NK-92 (cell line): Measurements from ENCODE around the gene LCT.
"Not testable (repeated sequence)": the region's sequence is repeated elsewhere in the genome, so short reads cannot be mapped to it uniquely, and the experiment has no call there.

Experiments used
- DNase-seq: peaks from one replicate; lab custom pipeline; 2025; ENCODE audit not compliant: unreplicated experiment; lab: John Stamatoyannopoulos, UW

Gene LCT

DNA sequence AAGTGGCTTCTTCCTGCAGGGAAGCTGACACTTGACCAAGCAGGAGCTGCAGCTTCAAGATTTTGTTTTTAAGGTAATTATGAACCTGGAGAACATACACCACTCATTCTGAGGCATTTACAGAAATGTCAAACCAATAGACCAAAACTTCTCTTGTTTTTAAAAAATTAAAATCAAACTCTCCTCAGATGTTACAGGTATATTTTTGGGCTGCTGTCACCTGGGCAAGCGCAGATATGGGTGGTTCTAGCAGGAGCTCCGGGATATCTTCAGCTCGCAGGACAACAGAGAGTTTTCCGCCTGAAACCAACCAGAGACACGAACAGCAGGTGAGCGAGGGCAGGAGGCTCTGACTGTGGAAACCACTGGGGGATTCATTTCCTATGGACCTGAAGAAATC lies 4.1 kb downstream of the LCT start:
- DNase-seq, result no peak

DNA sequence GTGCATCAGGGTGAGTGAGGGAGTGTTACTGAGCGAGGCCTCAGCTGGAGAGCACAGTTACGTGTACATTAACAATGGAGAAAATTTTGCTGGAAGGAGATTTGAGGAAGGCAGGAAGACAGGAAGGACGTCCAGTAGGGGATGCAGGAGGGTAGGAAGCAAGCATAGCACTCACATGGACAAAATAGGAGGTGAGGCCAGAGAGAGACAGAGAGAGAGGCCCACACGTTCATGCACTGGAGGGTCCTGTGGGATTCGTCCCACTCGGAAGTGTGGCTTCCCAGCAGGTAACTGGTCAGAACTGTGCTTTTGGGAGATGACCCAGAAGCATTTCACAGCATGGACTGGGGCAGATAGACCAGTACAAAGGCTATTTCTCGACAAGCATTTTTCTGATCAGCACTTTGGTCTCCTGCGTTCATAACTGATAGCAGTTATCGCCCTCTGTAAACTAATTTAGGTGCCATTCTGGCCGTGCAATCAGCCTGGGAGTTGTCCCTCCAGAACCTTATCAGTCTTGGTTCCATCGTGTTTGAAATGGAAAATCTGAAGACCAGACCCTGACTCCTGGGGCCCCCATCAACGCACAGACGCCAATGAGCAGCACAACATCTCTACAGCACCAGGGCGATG lies 5.7 kb downstream of the LCT start:
- DNase-seq, result no peak

DNA sequence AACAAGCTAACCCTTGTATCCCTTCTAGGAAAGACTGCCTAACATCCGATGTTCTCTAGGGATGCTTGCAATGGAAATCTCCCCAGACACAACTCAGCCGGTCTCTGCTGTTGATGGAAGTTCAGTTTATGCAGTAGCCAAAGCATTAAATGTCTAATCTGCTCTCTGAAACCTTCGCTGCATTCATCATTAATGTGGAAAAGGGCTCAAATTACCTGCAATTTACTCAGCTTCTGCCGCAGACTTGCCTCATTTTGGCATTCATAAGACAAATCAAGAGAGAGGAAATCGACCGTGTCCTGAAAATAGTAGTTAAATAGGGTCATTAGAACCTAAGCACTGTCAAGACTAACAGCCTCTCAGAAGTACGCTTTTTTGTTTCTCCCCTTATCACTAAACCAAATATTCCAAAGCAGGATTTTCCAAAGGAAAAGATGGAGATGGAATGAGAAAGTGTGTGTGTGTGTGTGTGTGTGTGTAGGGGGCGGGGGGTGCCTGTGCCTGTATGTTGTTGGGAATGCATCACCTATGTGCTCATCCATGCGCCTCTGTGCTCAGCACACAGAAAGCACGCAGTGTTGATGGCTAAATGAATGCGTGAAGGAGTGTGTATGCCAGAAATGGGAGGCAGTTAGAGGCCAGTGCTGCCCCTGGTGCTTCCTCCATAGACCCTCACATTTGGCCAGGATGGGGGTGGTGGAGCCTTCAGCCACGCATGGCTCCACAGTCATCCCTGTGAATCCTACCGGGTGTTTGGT lies 7.4 kb downstream of the LCT start:
- no peak for DNase-seq

DNA sequence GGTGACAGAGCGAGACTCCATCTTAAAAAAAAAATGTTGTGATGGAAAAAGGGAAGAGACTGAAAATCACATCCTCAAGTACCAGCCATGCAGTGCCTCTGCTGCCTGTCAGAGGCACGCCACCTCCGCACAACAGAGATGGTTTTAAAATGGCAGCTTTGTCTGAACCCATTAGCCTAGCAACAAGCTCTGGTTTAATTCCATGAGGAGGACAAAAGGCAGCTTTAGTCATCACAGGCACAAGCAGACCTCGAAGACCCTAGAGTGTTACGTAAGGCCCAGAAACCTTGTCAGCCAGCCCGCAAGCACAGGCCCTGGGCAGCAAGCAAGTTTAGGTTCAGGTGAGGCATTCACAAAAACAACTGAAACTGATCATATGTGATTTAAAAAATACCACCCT lies 10.4 kb downstream of the LCT start:
- no peak for DNase-seq

DNA sequence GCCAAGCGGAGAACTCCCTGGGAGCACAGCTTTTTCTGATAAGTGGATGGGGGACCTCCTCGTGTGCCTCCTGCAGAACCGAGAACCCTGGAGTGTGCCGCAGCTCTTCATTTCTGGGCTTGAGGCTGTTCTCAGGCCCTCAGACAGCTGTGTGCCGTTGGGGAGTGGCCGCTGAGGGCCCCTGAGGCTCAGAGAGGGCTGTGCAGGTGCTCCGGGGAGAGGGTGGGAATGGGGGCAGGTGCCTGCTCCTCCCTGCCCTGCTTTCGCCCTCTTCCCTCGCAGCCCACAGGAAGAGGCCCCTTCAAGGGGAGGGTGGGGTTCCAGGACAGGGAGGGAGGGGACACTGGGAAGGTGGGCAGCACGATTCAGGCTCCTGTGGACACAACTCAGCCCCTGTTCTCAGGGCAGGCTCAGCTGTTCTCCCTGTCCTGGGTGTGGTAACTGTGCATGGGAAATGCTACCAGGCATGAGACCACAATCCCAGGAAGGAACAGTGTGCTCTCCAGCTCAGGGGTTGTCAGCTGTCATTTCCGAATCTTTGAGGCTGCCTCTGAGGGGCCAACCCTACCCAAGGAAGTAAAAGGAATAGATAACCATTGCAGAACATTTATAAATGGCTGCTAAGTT lies 11.3 kb downstream of the LCT start:
- no peak for DNase-seq

DNA sequence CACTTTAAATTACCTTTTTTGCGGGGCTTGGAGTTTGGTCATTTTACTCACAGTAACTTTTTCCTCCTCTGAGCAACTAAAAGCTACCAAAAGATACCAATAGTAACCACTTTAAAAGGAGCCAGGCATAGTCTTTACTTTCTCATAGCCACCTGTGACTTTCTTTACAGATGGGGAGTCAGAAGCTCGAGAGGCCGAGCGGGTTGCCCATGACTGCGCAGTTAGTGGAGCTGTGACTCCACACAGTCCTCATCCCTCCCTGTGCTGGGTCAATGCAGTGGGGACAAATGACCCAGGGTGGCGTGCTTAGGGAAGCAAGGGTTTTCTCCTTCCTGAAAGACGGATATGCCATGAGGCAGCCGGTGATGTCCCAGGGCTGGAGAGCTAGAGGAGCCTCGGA lies 11.9 kb downstream of the LCT start:
- no peak for DNase-seq

DNA sequence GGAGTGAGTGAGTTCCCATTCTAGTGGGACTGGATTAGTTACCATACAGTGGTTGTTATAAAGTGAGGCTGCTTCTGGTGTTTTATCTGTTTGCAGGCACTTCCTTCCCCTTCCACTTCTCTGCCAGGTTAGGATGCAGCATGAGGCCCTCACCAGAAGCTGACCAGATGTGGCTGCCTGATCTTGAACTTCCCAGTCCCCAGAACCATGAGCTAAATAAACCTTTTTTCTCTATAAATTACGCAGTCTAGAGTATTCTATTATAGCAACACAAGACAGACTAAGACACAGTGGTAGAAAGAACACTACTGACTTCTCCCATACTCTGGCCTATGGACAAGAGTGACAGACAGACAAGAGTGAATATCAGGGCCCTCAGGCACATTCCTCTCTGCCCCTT lies 14.1 kb downstream of the LCT start:
- DNase-seq, result no peak

DNA sequence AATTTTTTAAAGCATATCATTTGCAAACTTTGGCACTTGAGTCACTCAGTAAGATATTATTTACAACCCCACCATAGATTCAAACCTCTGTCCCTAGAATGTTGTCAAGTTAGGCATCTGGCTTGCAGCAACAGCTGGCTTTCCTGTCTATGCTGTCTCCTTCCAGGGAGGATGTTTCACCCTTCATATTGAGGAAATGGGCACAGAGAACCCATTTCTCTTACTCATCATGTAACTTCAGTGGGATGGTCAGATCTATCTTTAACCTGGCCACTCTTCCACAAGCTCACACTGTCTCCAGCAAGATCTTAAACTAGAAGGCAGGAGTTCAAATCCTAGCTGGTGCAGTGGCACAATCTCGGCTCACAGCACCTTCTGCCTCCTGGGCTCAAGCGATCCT lies 15.8 kb downstream of the LCT start:
- DNase-seq, result no peak

DNA sequence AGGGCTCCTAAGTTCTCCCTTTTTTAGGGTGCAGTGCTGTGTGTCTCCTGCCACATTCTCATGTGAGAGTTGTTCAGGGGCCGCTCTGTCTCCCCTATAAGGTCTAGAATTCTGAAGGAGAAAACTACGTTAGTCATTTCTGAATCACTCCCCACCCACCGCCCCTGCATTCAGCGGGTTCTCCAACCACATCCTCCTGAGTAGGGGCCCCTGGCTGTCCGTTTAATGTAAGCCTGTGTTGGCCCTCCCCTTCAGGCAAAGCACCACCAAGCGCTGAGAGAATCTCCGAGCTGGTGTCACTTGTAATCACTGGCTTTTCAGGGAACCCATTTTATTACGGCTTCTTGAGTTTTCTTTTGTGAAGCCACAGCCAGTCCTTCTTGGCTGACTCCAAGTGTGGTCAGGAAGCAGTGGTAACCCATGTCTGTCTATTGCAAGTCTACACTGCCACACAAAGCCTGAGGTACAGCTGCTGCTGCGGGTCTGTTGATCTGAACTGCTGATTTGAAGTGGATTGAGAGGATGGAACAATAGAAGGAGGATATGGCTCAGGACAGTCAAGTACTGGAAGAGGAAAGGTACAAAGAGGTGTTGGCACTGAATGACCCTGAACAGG lies 16.9 kb downstream of the LCT start:
- peak; percentile 2 for DNase-seq

DNA sequence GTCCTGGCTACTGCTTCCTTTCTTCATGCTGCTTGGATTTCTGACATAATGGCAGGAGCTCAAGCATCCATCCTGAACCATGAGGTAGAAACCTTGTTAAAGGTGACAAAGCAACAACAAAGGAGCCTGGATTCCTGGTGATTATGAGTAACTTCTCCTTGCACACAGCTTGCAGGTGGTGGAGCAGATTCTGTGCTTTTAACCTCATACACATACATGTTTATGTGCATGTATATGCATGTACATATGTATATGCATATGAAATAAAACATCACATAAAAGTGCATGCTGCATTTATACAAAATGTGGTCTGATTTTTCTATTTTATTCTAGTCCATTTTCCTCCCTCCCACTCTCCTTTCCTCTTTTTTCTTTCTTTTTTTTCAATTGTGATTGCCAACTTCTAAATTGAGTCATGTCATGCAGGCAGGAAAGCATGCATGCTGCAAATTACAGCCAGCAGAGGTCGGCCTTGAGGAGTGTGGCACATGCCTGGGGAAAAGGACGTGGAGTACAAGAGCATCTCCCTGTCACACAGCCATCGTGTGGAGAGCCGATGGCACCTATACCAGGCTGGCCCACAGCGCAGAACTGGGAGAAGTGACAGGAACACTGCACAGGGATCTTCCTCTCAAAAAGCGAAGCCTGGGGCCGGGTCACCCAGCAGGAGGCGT lies 17.9 kb downstream of the LCT start:
- no peak for DNase-seq

DNA sequence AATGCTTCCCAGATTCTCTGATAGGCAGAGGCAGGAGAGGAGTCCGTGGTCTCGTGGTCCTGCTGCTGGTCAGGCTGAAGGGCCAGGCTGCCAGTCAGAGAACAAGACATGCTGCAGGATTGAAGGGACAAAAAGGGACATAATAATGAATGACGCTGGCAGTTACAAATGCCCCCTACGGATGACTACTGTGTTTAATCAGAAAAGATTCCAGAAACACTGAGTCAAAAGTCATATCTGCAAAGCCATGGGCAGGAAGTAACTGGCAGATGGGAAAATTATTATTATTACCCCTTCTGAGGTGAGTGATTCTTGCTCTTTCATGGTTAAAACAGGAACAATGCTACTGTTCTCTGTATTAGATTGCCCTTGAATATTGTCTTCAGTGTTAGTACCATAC lies 19.0 kb downstream of the LCT start:
- no peak for DNase-seq

DNA sequence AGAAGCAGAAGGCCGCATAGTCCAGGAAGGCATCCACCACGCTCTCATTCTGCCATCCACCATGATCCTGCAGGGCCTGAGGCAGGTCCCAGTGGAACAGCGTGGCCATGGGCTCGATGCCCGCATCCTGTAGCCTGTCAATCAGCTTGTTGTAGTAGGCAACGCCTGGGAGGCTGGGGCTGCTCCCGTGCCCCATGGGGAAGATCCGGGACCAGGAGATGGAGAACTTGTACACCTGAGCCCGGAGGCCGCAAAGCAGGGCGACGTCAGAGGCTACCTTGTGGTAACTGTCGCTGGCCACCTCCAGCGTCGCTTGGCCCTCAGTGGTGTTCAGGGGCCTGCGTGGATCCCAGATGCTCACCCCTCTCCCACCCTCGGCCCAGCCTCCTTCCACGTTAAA lies 19.5 kb downstream of the LCT start:
- DNase-seq, result no peak

DNA sequence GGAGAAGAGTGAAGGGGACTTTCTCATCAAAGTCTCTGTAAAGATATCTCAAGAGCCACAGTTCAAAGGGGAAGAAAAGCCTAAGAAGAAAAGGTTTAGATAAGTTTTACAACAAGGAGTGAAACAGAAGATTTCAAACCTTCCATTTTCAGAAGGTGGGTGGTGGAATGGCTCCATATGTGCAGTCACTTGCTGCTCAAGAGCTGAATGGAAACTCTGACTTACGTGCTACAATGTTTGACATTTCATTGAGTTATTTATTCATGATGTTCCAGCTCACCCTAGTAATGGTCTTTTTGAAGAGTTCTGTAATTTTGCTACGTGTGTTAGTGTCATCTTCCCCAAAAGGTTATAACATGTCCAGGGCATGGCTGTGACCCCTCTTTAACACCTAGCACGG lies 21.7 kb downstream of the LCT start:
- no peak for DNase-seq

DNA sequence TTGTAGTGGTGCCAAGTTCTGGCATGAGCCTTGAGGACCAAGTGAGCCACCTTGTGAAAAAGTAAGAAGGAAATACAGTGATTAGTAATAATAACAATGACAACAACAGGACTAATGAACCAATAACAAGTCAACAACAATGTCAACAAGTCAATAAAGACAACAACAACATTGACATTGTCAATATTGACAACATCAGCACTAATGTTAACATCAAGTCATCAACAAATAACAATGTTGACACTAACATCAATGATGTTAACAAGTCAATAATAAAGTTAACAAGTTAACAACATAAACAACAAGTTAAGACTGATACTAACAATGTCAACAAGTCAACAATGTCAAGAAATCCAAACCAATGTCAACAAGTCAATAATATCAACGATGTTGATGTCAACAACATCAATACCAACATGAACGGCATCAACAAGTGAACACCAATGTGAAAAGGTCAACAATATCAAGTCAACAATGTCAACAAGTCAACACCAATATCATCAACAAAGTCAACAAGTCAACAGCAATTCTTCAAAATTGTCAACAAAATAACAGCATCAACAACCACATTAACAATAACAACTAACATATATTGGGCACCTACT lies 24.0 kb downstream of the LCT start:
- DNase-seq, result no peak

DNA sequence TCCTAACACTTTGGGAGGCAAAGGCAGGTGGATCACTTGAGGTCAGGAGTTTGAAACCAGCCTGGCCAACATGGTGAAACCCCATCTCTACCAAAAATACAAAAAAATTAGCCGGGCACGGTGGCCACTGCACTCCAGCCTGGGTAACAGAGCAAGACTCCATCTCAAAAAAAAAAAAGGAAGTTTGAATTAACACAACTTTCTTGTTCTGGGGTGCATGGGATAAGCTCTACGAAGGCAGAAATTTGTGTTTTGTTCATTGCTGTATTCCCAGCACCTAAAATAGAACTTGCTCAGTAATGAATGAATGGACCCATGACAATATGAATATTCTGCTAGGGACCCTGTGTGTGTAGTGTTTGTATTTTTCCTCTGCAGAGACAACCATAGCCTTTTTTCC lies 29.1 kb downstream of the LCT start:
- not testable (repeated sequence) for DNase-seq

DNA sequence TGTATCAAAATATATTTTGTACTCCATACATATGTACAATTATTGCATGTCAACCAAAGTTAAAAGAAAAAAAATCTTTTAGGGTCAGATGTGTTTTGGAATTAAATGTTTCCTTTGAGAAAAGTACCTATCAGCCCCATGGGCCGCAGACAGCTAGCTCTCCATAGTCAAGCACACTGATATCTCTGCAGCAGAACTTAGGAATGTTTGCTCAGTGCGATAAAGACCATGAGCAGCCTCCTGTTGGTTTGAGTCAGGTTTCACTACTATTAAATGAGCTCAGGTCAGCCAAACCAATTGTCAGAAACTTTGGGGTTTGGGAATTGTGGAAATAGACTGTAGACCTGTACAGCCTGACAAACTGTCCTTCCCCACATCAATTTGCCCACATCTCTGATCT lies 33.7 kb downstream of the LCT start:
- no peak for DNase-seq

DNA sequence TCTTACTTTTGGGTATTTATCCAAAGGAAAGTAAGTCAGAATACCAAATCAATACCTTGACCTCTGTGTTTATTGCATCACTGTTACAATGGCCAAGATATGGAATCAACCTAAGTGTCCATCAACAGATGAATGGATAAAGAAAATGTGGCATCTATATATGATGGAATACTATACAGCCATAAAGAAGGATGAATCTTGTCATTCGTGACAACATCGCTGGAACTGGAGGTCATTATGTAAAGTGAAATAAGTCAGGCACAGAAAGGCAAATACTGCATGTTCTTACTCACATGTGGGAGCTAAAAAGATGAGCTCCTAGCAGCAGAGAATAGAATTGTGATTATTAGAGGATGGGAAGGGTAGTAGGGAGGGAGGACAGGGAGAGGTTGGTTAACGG lies 34.6 kb downstream of the LCT start:
- no peak for DNase-seq

DNA sequence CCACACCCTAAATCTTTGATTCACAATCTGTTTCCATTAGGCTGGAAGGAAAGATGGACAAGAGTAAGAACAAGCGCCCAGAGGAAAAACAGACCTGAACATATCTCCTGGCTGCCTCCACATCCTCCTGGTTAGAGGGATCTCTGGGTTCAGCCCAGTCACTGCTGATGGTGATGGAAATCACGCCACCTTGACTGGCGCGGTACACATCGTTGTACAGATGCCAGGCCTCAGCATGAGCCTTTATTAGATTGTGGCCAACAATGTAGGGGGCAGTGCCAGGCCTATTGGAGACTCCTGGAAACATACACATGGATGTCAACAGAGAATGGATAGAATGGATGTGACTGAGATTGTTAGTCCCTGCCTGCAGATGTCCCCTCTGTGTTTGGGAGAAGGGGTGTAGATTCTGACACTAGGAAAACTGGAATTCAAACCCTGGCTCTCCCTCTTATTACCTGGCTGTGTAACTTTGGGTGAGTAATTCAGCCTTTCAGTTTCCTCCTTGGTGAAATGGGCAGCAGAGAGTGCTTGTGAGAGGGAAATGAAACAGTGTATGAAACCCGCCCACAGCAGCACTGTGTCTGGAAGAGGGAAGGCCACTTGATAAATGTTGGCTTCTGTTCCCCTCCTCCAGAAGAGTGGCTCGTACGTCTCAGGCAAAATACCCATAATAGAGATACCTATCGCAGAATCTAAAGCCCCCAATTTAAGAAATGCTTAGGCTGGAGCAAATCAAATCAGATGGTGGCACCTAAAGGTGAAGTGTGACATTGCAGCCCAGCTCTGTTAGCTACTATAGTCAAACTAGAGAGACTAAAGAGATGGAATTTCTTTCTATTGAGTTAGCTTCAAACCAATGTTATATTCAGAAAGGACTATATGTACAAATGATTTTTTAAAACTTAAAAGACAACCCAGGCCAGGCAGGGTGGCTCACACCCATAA lies 36.2 kb downstream of the LCT start:
- no peak for DNase-seq

DNA sequence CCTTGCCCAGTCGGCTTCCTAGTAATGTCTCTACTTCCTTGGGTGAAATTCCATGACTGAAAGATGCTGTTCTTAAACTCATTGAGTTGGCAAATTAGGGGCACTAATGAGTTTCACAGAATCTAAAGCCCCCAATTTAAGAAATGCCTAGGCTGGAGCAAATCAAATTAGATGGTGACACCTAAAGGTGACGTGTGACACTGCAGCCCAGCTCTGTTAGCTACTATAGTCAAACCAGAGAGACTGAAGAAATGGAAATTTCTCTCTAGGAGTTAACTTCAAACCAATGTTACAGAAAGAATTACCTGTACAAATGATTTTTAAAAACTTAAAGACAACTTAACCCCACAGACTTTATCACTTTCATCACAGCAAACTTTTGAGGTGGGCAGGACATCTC lies 37.2 kb downstream of the LCT start:
- no peak for DNase-seq

DNA sequence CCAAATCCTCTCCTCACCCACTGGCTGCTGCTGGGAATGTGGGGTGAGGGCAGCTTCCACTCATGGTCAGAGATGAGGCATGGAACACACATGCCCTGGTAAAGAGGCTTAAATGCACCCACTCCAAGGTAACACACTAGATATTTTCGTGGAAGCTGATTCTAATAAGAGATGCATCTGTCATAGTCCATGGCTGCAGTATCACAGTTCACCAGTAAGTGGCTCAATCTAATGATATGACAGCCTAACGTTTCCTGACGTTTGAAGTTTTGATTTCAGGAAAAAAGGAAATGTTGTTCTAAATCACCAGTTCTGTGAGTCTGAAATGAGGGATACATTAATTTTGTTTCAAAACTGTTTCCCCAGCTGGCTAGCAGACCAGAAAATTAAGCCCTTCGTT lies 38.2 kb downstream of the LCT start:
- no peak for DNase-seq
